Activated CD4-positive, alpha-beta T cell treated with anti-CD3 and anti-CD28 coated beads, Interleukin-2, amount 50 U/mL, for 1 hour (primary cell): ENCODE data around the gene CBLN1.
"Not testable (repeated sequence)": the region's sequence is repeated elsewhere in the genome, so short reads cannot be mapped to it uniquely, and the experiment has no call there.

Experiments
- DNase-seq: peaks from one replicate; pipeline ENCODE4 v3.0.0-alpha.2; 2020

The CBLN1 gene

GRCh38 chr16:49277386-49277742 is 4.3 kb downstream of the CBLN1 start:
- no peak for DNase-seq

- DNase-seq: no peak
These were observed 4.8 kb downstream of the CBLN1 start for GRCh38 chr16:49276646-49277385.

- DNase-seq: no peak
These were observed 5.8 kb downstream of the CBLN1 start for GRCh38 chr16:49275870-49276269.

GRCh38 chr16:49275050-49275730 is 6.4 kb downstream of the CBLN1 start:
- no peak for DNase-seq

- no peak for DNase-seq
These were observed 7.0 kb downstream of the CBLN1 start for GRCh38 chr16:49274591-49274990.

GRCh38 chr16:49273771-49274170 is 7.9 kb downstream of the CBLN1 start:
- no peak for DNase-seq

GRCh38 chr16:49271363-49271762 is 10.3 kb downstream of the CBLN1 start:
- DNase-seq: no peak

- no peak for DNase-seq
These were observed 12.4 kb downstream of the CBLN1 start for GRCh38 chr16:49269201-49269600.

GRCh38 chr16:49268667-49269066 is 13.0 kb downstream of the CBLN1 start:
- DNase-seq: no peak

GRCh38 chr16:49262501-49262900 is 19.1 kb downstream of the CBLN1 start:
- DNase-seq: no peak

GRCh38 chr16:49261930-49262329 is 19.7 kb downstream of the CBLN1 start:
- DNase-seq: no peak

- DNase-seq: no peak
These were observed 20.6 kb downstream of the CBLN1 start for GRCh38 chr16:49260956-49261530.

- DNase-seq: no peak
These were observed 21.4 kb downstream of the CBLN1 start for GRCh38 chr16:49260253-49260652.

GRCh38 chr16:49259330-49259729 is 22.3 kb downstream of the CBLN1 start:
- no peak for DNase-seq

- DNase-seq: no peak
These were observed 30.9 kb downstream of the CBLN1 start for GRCh38 chr16:49250689-49251088.

- DNase-seq: no peak
These were observed 33.4 kb downstream of the CBLN1 start for GRCh38 chr16:49248227-49248626.

GRCh38 chr16:49236216-49236615 is 45.4 kb downstream of the CBLN1 start:
- DNase-seq: no peak

GRCh38 chr16:49228335-49228734 is 53.3 kb downstream of the CBLN1 start:
- DNase-seq: not testable (repeated sequence)
